GM19043 (cell line): ENCODE data around the gene LYPD6.

Experiments
- ATAC-seq: cut with Tn5 transposase; IDR thresholded peaks from one replicate; pipeline ENCODE4 v1.9.1; 2021; ENCODE audit warnings: low read depth; ENCODE audit not compliant: unreplicated experiment

Gene LYPD6

GRCh38 chr2:149346272-149346671, 15.9 kb downstream of the LYPD6 start:
- no peak for ATAC-seq

GRCh38 chr2:149348291-149348690, 17.9 kb downstream of the LYPD6 start:
- no peak for ATAC-seq

- no peak for ATAC-seq
Measured at GRCh38 chr2:149353421-149353820, 23.0 kb downstream of the LYPD6 start.

GRCh38 chr2:149355716-149356422, 25.5 kb downstream of the LYPD6 start:
- ATAC-seq, result no peak

GRCh38 chr2:149357058-149357457, 26.7 kb downstream of the LYPD6 start:
- ATAC-seq, result no peak

GRCh38 chr2:149360106-149360505, 29.7 kb downstream of the LYPD6 start:
- no peak for ATAC-seq

- ATAC-seq, result no peak
Measured at GRCh38 chr2:149363958-149364357, 33.6 kb downstream of the LYPD6 start.

GRCh38 chr2:149364839-149365238, 34.5 kb downstream of the LYPD6 start:
- no peak for ATAC-seq

GRCh38 chr2:149365931-149366583, 35.7 kb downstream of the LYPD6 start:
- ATAC-seq, result no peak

GRCh38 chr2:149370061-149370775, 39.8 kb downstream of the LYPD6 start:
- ATAC-seq, result no peak

GRCh38 chr2:149371476-149371875, 41.1 kb downstream of the LYPD6 start:
- ATAC-seq, result no peak

GRCh38 chr2:149375801-149376361, 45.5 kb downstream of the LYPD6 start:
- no peak for ATAC-seq

- ATAC-seq, result no peak
Measured at GRCh38 chr2:149380205-149380604, 49.8 kb downstream of the LYPD6 start.

GRCh38 chr2:149383340-149383739, 53.0 kb downstream of the LYPD6 start:
- no peak for ATAC-seq

GRCh38 chr2:149385350-149385749, 55.0 kb downstream of the LYPD6 start:
- no peak for ATAC-seq

GRCh38 chr2:149387411-149387810, 57.0 kb downstream of the LYPD6 start:
- no peak for ATAC-seq

GRCh38 chr2:149388120-149388816, 57.9 kb downstream of the LYPD6 start:
- ATAC-seq, result no peak

- no peak for ATAC-seq
Measured at GRCh38 chr2:149389506-149390167, 59.2 kb downstream of the LYPD6 start.

GRCh38 chr2:149393614-149394013, 63.2 kb downstream of the LYPD6 start:
- no peak for ATAC-seq

- no peak for ATAC-seq
Measured at GRCh38 chr2:149394864-149395263, 64.5 kb downstream of the LYPD6 start.
